ENCODE data around the gene KCNK6.
A peak's percentile ranks its signal among the peaks of the same experiment; 100 is the strongest.

KCNK6 gene

GRCh38 chr19:38319421-38320258 lies at the start of gene KCNK6:
KCNK6 (plus strand) TSS chr19:38319845; CDS start chr19:38319951, 106 bp downstream.
- peak; percentile 14 for DNase-seq

GRCh38 chr19:38270587-38271167 lies 49.0 kb upstream of the KCNK6 start:
- no peak for DNase-seq

GRCh38 chr19:38273499-38273898 lies 46.1 kb upstream of the KCNK6 start:
- no peak for DNase-seq

GRCh38 chr19:38274739-38275138 lies 44.9 kb upstream of the KCNK6 start:
- DNase-seq = no peak

GRCh38 chr19:38276942-38277517 lies 42.6 kb upstream of the KCNK6 start:
- DNase-seq = no peak

- no peak for DNase-seq
Measured at GRCh38 chr19:38277549-38277948, 42.1 kb upstream of the KCNK6 start.

- DNase-seq = no peak
Measured at GRCh38 chr19:38277969-38278680, 41.5 kb upstream of the KCNK6 start.

- no peak for DNase-seq
Measured at GRCh38 chr19:38278751-38279150, 40.9 kb upstream of the KCNK6 start.

GRCh38 chr19:38280030-38280921 lies 39.4 kb upstream of the KCNK6 start:
- no peak for DNase-seq

- DNase-seq = no peak
Measured at GRCh38 chr19:38281811-38282566, 37.7 kb upstream of the KCNK6 start.

- no peak for DNase-seq
Measured at GRCh38 chr19:38283271-38283670, 36.4 kb upstream of the KCNK6 start.

GRCh38 chr19:38284422-38284821 lies 35.2 kb upstream of the KCNK6 start:
- DNase-seq = no peak

GRCh38 chr19:38285567-38285966 lies 34.1 kb upstream of the KCNK6 start:
- DNase-seq = no peak

- no peak for DNase-seq
Measured at GRCh38 chr19:38287604-38288003, 32.0 kb upstream of the KCNK6 start.

- DNase-seq = no peak
Measured at GRCh38 chr19:38288123-38288855, 31.4 kb upstream of the KCNK6 start.

GRCh38 chr19:38289955-38290354 lies 29.7 kb upstream of the KCNK6 start:
- no peak for DNase-seq

- no peak for DNase-seq
Measured at GRCh38 chr19:38290631-38291147, 29.0 kb upstream of the KCNK6 start.

GRCh38 chr19:38291855-38292254 lies 27.8 kb upstream of the KCNK6 start:
- no peak for DNase-seq

GRCh38 chr19:38293281-38293680 lies 26.4 kb upstream of the KCNK6 start:
- DNase-seq = no peak

GRCh38 chr19:38294090-38294489 lies 25.6 kb upstream of the KCNK6 start:
- no peak for DNase-seq

Measured in activated CD4-positive, alpha-beta T cell treated with anti-CD3 and anti-CD28 coated beads, Interleukin-2, amount 50 U/mL, for 1 hour (primary cell).